GM12878 (cell line): ENCODE data around the gene GLRX5.

Experiments used
- CTCF ChIP-seq, 3 experiments: IDR thresholded peaks in 2 of 3; conservative IDR thresholded peaks in 1 of 3; 2 replicates each; pipeline ENCODE4 v1.5.1; 2011; ENCODE audit warnings: low read depth in 3 of 3, low read length in 3 of 3, mild to moderate bottlenecking in 3 of 3, control low read depth in 2 of 3, moderate library complexity in 2 of 3, inconsistent platforms in 1 of 3, mixed read lengths in 1 of 3; ENCODE audit not compliant: control insufficient read depth in 2 of 3, insufficient read depth in 1 of 3; ENCODE audit errors: extremely low read depth in 1 of 3
- MTA3 ChIP-seq: IDR thresholded peaks from 2 replicates; pipeline ENCODE4 v1.6.1; 2012; ENCODE audit warnings: low read length, inconsistent platforms, borderline replicate concordance
- MXI1 ChIP-seq: fragments of 150-350 bp; IDR thresholded peaks from 2 replicates; pipeline ENCODE4 v1.6.1; 2011; ENCODE audit warnings: low read depth, mild to moderate bottlenecking, inconsistent platforms, low read length, improper control_type of control experiment
- SREBF2 ChIP-seq: IDR thresholded peaks from 2 replicates; pipeline ENCODE4 v1.6.1; 2012; ENCODE audit warnings: mild to moderate bottlenecking, low read length
- TBL1XR1 ChIP-seq: IDR thresholded peaks from 2 replicates; pipeline ENCODE4 v1.6.1; 2012; ENCODE audit warnings: low read depth, low read length, improper control_type of control experiment
- TCF3 ChIP-seq: IDR thresholded peaks from 2 replicates; pipeline ENCODE4 v1.6.1; 2012; ENCODE audit warnings: low read depth, mild to moderate bottlenecking, low read length, borderline replicate concordance; ENCODE audit not compliant: insufficient read depth
- YY1 ChIP-seq: IDR thresholded peaks from 2 replicates; pipeline ENCODE4 v1.6.1; 2011; ENCODE audit warnings: low read depth, mild to moderate bottlenecking, low read length

GRCh38 chr14:95522556-95522955 lies 12.3 kb upstream of the GLRX5 start:
- TF ChIP-seq CTCF (IDR thresholded peaks at IDR 0.05 in 2 of 3, conservative IDR thresholded peaks at IDR 0.05 in 1 of 3; ENCODE audit: control insufficient read depth in 2 of 3, extremely low read depth in 1 of 3, insufficient read depth in 1 of 3, low read depth in 3 of 3, low read length in 3 of 3) (no peak), MXI1 (no peak), SREBF2 (no peak), TCF3 (no peak), MTA3 (no peak), TBL1XR1 (no peak), YY1 (no peak)
